Hepatocyte (in vitro differentiated cells): ENCODE data around the gene CEP70. TPM values are rescaled to one million over a fixed set of nuclear protein-coding genes. Genes with fewer than 3 reads are reported as not detected.

Source experiments
- DNase-seq: peaks from one replicate; pipeline ENCODE4 v3.0.0-alpha.2; 2016; ENCODE audit warnings: low spot score
- H2AFZ ChIP-seq: fragments of 200-600 bp; sonication (generic); 2 replicates; pipeline ENCODE4 v1.6.0; 2016; ENCODE audit warnings: antibody characterized with exemption, mild to moderate bottlenecking
- H3K27ac ChIP-seq: fragments of 200-600 bp; sonication (generic); 2 replicates; pipeline ENCODE4 v1.5.1; 2016; ENCODE audit warnings: mild to moderate bottlenecking
- H3K27me3 ChIP-seq: fragments of 200-600 bp; sonication (generic); 2 replicates; pipeline ENCODE4 v1.6.1; 2016
- H3K36me3 ChIP-seq: fragments of 200-600 bp; sonication (generic); replicated peaks from 2 replicates; pipeline ENCODE4 v1.5.1; 2016; ENCODE audit warnings: low read depth; ENCODE audit not compliant: insufficient read depth
- H3K4me1 ChIP-seq: fragments of 200-600 bp; sonication (generic); 2 replicates; pipeline ENCODE4 v1.5.1; 2016; ENCODE audit warnings: mild to moderate bottlenecking, moderate library complexity; ENCODE audit not compliant: insufficient read depth
- H3K4me2 ChIP-seq: fragments of 200-600 bp; sonication (generic); 2 replicates; pipeline ENCODE4 v1.6.0; 2016
- H3K4me3 ChIP-seq: fragments of 200-600 bp; sonication (generic); 2 replicates; pipeline ENCODE4 v1.5.1; 2016; ENCODE audit warnings: mild to moderate bottlenecking
- H3K79me2 ChIP-seq: fragments of 200-600 bp; sonication (generic); 2 replicates; pipeline ENCODE4 v1.6.0; 2017; ENCODE audit warnings: mild to moderate bottlenecking
- H3K9me2 ChIP-seq: fragments of 200-600 bp; sonication (generic); replicated peaks from 2 replicates; pipeline ENCODE4 v1.6.0; 2017; ENCODE audit warnings: mild to moderate bottlenecking; ENCODE audit not compliant: insufficient read depth
- H3K9me3 ChIP-seq: fragments of 200-600 bp; sonication (generic); 2 replicates; pipeline ENCODE4 v1.5.1; 2016; ENCODE audit warnings: low read depth, mild to moderate bottlenecking
- H4K20me1 ChIP-seq: fragments of 200-600 bp; sonication (generic); 2 replicates; pipeline ENCODE4 v1.6.0; 2016; ENCODE audit warnings: mild to moderate bottlenecking; ENCODE audit not compliant: insufficient read depth, poor library complexity, severe bottlenecking
- CTCF ChIP-seq: fragments of 200-600 bp; sonication (generic); IDR thresholded peaks from 2 replicates; pipeline ENCODE4 v1.5.1; 2016; ENCODE audit warnings: antibody characterized with exemption, mild to moderate bottlenecking; ENCODE audit not compliant: poor library complexity
- EZH2 ChIP-seq: fragments of 200-600 bp; sonication (generic); IDR thresholded peaks from 2 replicates; pipeline ENCODE4 v1.6.1; 2016; ENCODE audit warnings: antibody characterized with exemption, mild to moderate bottlenecking, borderline replicate concordance
- EZH2phosphoT487 ChIP-seq: fragments of 200-600 bp; sonication (generic); IDR thresholded peaks from one replicate; pipeline ENCODE4 v1.6.1; 2018; ENCODE audit warnings: antibody characterized with exemption, mild to moderate bottlenecking, low read depth, moderate library complexity; ENCODE audit not compliant: unreplicated experiment, severe bottlenecking
- WGBS: methylation state at CpG from one replicate; pipeline ENCODE4 v1.1.6; 2016; ENCODE audit warnings: low lambda C conversion rate; ENCODE audit errors: missing lambda C conversion rate; 5-methylcytosine and 5-hydroxymethylcytosine counted together
- polyA plus RNA-seq: library from polyadenylated mRNA; unstranded; fragments of >200 nt; fragmentation: Nextera tagmentation; extraction: Ambion mirVana; gene quantifications from 2 replicates; pipeline ENCODE4 v1.2.1, GENCODE V29; 2016
- total RNA-seq: library from RNA; depleted of rRNA; stranded (reverse); fragments of >200 nt; gene quantifications from 2 replicates; pipeline ENCODE4 v1.2.3, GENCODE V29; 2014

The CEP70 gene
- total and polyA plus RNA-seq, 2 experiments from 2014 or later: 12.2 to 25.4 TPM

GRCh38 chr3:138549179-138549977 lies 44.7 kb downstream of the CEP70 start:
- no peaks in the 10 kb centered on the region for H3K9me2 ChIP-seq
- H3K4me1 ChIP-seq: no peaks in the 10 kb centered on the region
- peaks cover 16% of the 10 kb centered on the region for H3K9me3 ChIP-seq

GRCh38 chr3:138547342-138547975 lies 46.6 kb downstream of the CEP70 start:
- Histone ChIP-seq H3K4me2 (no peak overlapping the region), H3K36me3 (no peaks in the 10 kb centered on the region), H3K9me3 (peaks cover 17% of the 10 kb centered on the region), H3K4me3 (no peak overlapping the region), H3K27me3 (no peaks in the 10 kb centered on the region), H3K9me2 (no peaks in the 10 kb centered on the region), H3K79me2 (no peaks in the 10 kb centered on the region), H2AFZ (no peak overlapping the region), H3K4me1 (no peaks in the 10 kb centered on the region), H3K27ac (no peak overlapping the region), H4K20me1 (no peaks in the 10 kb centered on the region)
- DNase-seq: no peak
- TF ChIP-seq EZH2phosphoT487: no peak
- 96% methylated on average over 2 of the region's 2 CpGs for WGBS

More at GRCh38 chr3:138549179-138549977, 44.7 kb downstream of the CEP70 start:
- Histone ChIP-seq H2AFZ (no peak overlapping the region), H3K36me3 (no peaks in the 10 kb centered on the region), H4K20me1 (no peaks in the 10 kb centered on the region), H3K27me3 (no peaks in the 10 kb centered on the region), H3K4me3 (no peak overlapping the region), H3K4me2 (no peak overlapping the region), H3K27ac (no peak overlapping the region), H3K79me2 (no peaks in the 10 kb centered on the region)
- 96% methylated on average over 14 of the region's 14 CpGs for WGBS
- no peak for TF ChIP-seq CTCF
- no peak for TF ChIP-seq EZH2
- TF ChIP-seq EZH2phosphoT487: no peak
- no peak for DNase-seq

GRCh38 chr3:138544546-138544945 lies 49.5 kb downstream of the CEP70 start:
- H2AFZ ChIP-seq: no peak overlapping the region
- peaks cover 18% of the 10 kb centered on the region for H3K9me3 ChIP-seq
- H3K27me3 ChIP-seq: no peaks in the 10 kb centered on the region
- H3K4me3 ChIP-seq: no peak overlapping the region
- DNase-seq: no peak
- no peak overlapping the region for H3K27ac ChIP-seq
- H3K36me3 ChIP-seq: no peaks in the 10 kb centered on the region
- no peaks in the 10 kb centered on the region for H3K79me2 ChIP-seq
- no peaks in the 10 kb centered on the region for H3K4me1 ChIP-seq
- TF ChIP-seq EZH2phosphoT487 (no peak), CTCF (no peak), EZH2 (no peak)
- H3K9me2 ChIP-seq: no peaks in the 10 kb centered on the region
- WGBS: 100% methylated on average over 1 of the region's 1 CpG
- no peaks in the 10 kb centered on the region for H4K20me1 ChIP-seq
- H3K4me2 ChIP-seq: no peak overlapping the region

- H3K4me2 ChIP-seq: no peak overlapping the region
- TF ChIP-seq EZH2 (no peak), CTCF (no peak), EZH2phosphoT487 (no peak)
- no peaks in the 10 kb centered on the region for H3K4me1 ChIP-seq
- no peaks in the 10 kb centered on the region for H3K9me2 ChIP-seq
- 91% methylated on average over 5 of the region's 5 CpGs for whole genome bisulfite sequencing
- no peaks in the 10 kb centered on the region for H4K20me1 ChIP-seq
- no peaks in the 10 kb centered on the region for H3K36me3 ChIP-seq
- H3K79me2 ChIP-seq: no peaks in the 10 kb centered on the region
- DNase-seq: no peak
- no peak overlapping the region for H3K27ac ChIP-seq
- no peak overlapping the region for H2AFZ ChIP-seq
- peaks cover 18% of the 10 kb centered on the region for H3K9me3 ChIP-seq
- no peaks in the 10 kb centered on the region for H3K27me3 ChIP-seq
- H3K4me3 ChIP-seq: no peak overlapping the region
Measured at GRCh38 chr3:138542977-138543376, 51.1 kb downstream of the CEP70 start.
